HepG2 (cell line): ENCODE data around the gene TMEM141. TPM values are rescaled to one million over a fixed set of nuclear protein-coding genes. Genes with fewer than 3 reads are reported as not detected.

Experiments
- ATAC-seq: fragments of 200-7000 bp; cut with Tn5 transposase; 3 replicates; pipeline ENCODE4 v1.9.1; 2020; ENCODE audit warnings: mild to moderate bottlenecking, moderate library complexity
- BruUV-seq: library from RNA; stranded (reverse); fragments of 400-500 nt; replicated peaks from 2 replicates; lab custom pipeline; 2021; lab: Mats Ljungman, UMichigan
- CTCF ChIA-PET: fragments of 300-600 bp; formaldehyde crosslinking; extraction: SDS; loops from one replicate; lab custom pipeline; 2021; ENCODE audit warnings: low total read pairs, inconsistent platforms, low intra/inter-chr PET ratio; lab: Yijun Ruan, JAX
- POLR2A ChIA-PET: fragments of 350-600 bp; sonication (Branson Sonifier 250); formaldehyde crosslinking; loops from one replicate; lab custom pipeline; 2020; ENCODE audit warnings: antibody characterized with exemption, inconsistent platforms; lab: Yijun Ruan, JAX
- DNase-seq: peaks from one replicate; pipeline ENCODE4 v3.0.0-alpha.2; 2015; ENCODE audit warnings: low spot score
- FAIRE-seq: peaks from 3 replicates; lab custom pipeline; 2011; peaks lifted over from hg19 to GRCh38; lab: Jason Lieb, UNC
- H2AFZ ChIP-seq: one replicate; pipeline ENCODE4 v1.6.1; 2011; ENCODE audit warnings: low read length, inconsistent platforms
- H3K27ac ChIP-seq: fragments of 300-600 bp; 3 replicates; pipeline ENCODE4 v1.8.0; 2011; ENCODE audit warnings: mixed run types, mild to moderate bottlenecking, mixed read lengths, low read length, inconsistent platforms; ENCODE audit not compliant: insufficient read depth; ENCODE audit errors: extremely low read length
- H3K27me3 ChIP-seq, 2 experiments: fragments of 200-600 bp in 1 of 2; 2 replicates in 1 of 2; 3 replicates in 1 of 2; pipeline versions ENCODE4 v1.6.0 to v1.8.0; 2011; ENCODE audit warnings: low read length in 2 of 2, mild to moderate bottlenecking in 2 of 2, moderate library complexity in 2 of 2, inconsistent platforms in 1 of 2; ENCODE audit not compliant: insufficient read depth in 2 of 2, control insufficient read depth in 1 of 2
- H3K36me3 ChIP-seq, 2 experiments: fragments of 200-600 bp in 1 of 2; replicated peaks in 1 of 2; 2 replicates in 1 of 2; 3 replicates in 1 of 2; pipeline versions ENCODE4 v1.5.1 to v1.8.0; 2011; ENCODE audit warnings: low read length in 2 of 2, inconsistent platforms in 1 of 2; ENCODE audit not compliant: insufficient read depth in 2 of 2, control insufficient read depth in 1 of 2
- H3K4me1 ChIP-seq: 2 replicates; pipeline ENCODE4 v1.5.1; 2012; ENCODE audit warnings: low read length, inconsistent platforms; ENCODE audit not compliant: insufficient read depth
- H3K4me2 ChIP-seq: 2 replicates; pipeline ENCODE4 v1.6.0; 2011; ENCODE audit warnings: low read depth, low read length, inconsistent platforms
- H3K4me3 ChIP-seq, 3 experiments: fragments of 200-600 bp in 1 of 3; sonication (generic), shearing (Covaris generic) in 1 of 3; replicated peaks in 1 of 3; 2 replicates each; pipeline ENCODE4 v1.5.1; 2011 to 2016; ENCODE audit warnings: low read length in 3 of 3, inconsistent platforms in 2 of 3, low read depth in 2 of 3, mild to moderate bottlenecking in 2 of 3, control low read depth in 1 of 3, mixed read lengths in 1 of 3; ENCODE audit not compliant: insufficient read depth in 1 of 3
- H3K79me2 ChIP-seq: one replicate; pipeline ENCODE4 v1.6.1; 2011; ENCODE audit warnings: low read length, inconsistent platforms; ENCODE audit not compliant: insufficient read depth
- H3K9ac ChIP-seq: 2 replicates; pipeline ENCODE4 v1.6.0; 2011; ENCODE audit warnings: mild to moderate bottlenecking, low read depth, low read length, inconsistent platforms; ENCODE audit not compliant: insufficient read depth
- H3K9me3 ChIP-seq: 2 replicates; pipeline ENCODE4 v1.5.1; 2012; ENCODE audit warnings: mild to moderate bottlenecking, low read length
- H4K20me1 ChIP-seq: 2 replicates; pipeline ENCODE4 v1.6.0; 2011; ENCODE audit warnings: inconsistent platforms, mild to moderate bottlenecking, low read length, moderate library complexity; ENCODE audit not compliant: insufficient read depth
- CTCF ChIP-seq: sonication (generic); formaldehyde crosslinking; IDR thresholded peaks from 2 replicates; pipeline ENCODE4 v1.5.0; 2020; ENCODE audit warnings: mild to moderate bottlenecking, missing genetic modification reagents, moderate library complexity
- E2F5 ChIP-seq: sonication (generic); formaldehyde crosslinking; conservative IDR thresholded peaks from 2 replicates; pipeline ENCODE4 v1.4.0; 2020; ENCODE audit warnings: missing genetic modification reagents
- GLMP ChIP-seq: sonication (generic); formaldehyde crosslinking; IDR thresholded peaks from 2 replicates; pipeline ENCODE4 v1.9.0; 2021; ENCODE audit warnings: missing genetic modification reagents, mild to moderate bottlenecking, borderline replicate concordance
- LCORL ChIP-seq, 2 experiments: fragments of 450-650 bp in 1 of 2; sonication (generic) in 1 of 2; formaldehyde crosslinking in 1 of 2; IDR thresholded peaks; 2 replicates each; pipeline versions ENCODE4 v1.5.0 to v1.6.1; 2017 to 2020; ENCODE audit warnings: antibody characterized with exemption in 1 of 2, missing genetic modification reagents in 1 of 2
- RAD21 ChIP-seq: fragments of 450-650 bp; formaldehyde crosslinking; IDR thresholded peaks from 2 replicates; pipeline ENCODE4 v1.5.0; 2020; ENCODE audit warnings: mild to moderate bottlenecking
- SMC3 ChIP-seq: IDR thresholded peaks from 2 replicates; pipeline ENCODE4 v1.6.1; 2011; ENCODE audit warnings: low read length, improper control_type of control experiment
- STAG1 ChIP-seq: sonication (generic); formaldehyde crosslinking; IDR thresholded peaks from 2 replicates; pipeline ENCODE4 v1.4.0; 2020; ENCODE audit warnings: missing genetic modification reagents
- ZNF414 ChIP-seq: sonication (generic); formaldehyde crosslinking; IDR thresholded peaks from 2 replicates; pipeline ENCODE4 v1.5.0; 2020; ENCODE audit warnings: missing genetic modification reagents
- ZNF747 ChIP-seq: sonication (generic); formaldehyde crosslinking; IDR thresholded peaks from 2 replicates; pipeline ENCODE4 v1.8.1; 2023; ENCODE audit warnings: missing genetic modification reagents, mild to moderate bottlenecking, borderline replicate concordance
- WGBS: methylation state at CpG from one replicate; pipeline ENCODE4 v1.1.6; 2017; ENCODE audit warnings: low lambda C conversion rate; 5-methylcytosine and 5-hydroxymethylcytosine counted together
- in situ Hi-C: cut with HindIII; loops from 2 replicates; pipeline ENCODE4 v1.10.0; 2017; ENCODE audit warnings: low pct_unique_long_range_greater_than_20kb; ENCODE audit not compliant: extremely low pct_ligation_motif_present
- intact Hi-C: fragments of 100-400 bp; cut with micrococcal nuclease; formaldehyde crosslinking; loops from one replicate; pipeline ENCODE4 v1.10.0; 2022; ENCODE audit not compliant: unreplicated experiment
- polyA plus RNA-seq, 8 experiments: library from polyadenylated mRNA; depleted of rRNA in 3 of 8; stranded (reverse) in 7 of 8; unstranded in 1 of 8; fragments of >200 nt; fragmentation: Illumina TruSeq in 4 of 8; extraction: Trizol in 4 of 8; gene quantifications; 2 replicates each; pipeline versions ENCODE4 v1.2.1 to v1.2.3, GENCODE V29; 2011 to 2016; ENCODE audit warnings: low read depth in 4 of 8, missing spikeins in 1 of 8, mixed read lengths in 1 of 8; ENCODE audit not compliant: insufficient read depth in 1 of 8
- total RNA-seq, 5 experiments: library from RNA; depleted of rRNA; stranded (reverse); fragments of >200 nt; fragmentation: Illumina TruSeq; extraction: Trizol; gene quantifications; 2 replicates each; pipeline ENCODE4 v1.2.3, GENCODE V29; 2016; ENCODE audit warnings: low read depth in 1 of 5
- TF ChIP-seq, protein P1 (sequence below): sonication (generic); formaldehyde crosslinking; IDR thresholded peaks from 2 replicates; pipeline ENCODE4 v1.8.1; 2023; ENCODE audit warnings: missing genetic modification reagents, inconsistent platforms, borderline replicate concordance

The TMEM141 gene
- total and polyA plus RNA-seq, 2 of the 13 experiments (the other 11 are each of a cell fraction or from before 2014, with no cell fraction given): 81.0 to 202 TPM

- H3K36me3 ChIP-seq: no peaks in the 10 kb centered on the region
- H3K9me3 ChIP-seq: no peaks in the 10 kb centered on the region
- in situ Hi-C loops: no loop called here
- WGBS: 41% methylated on average over 9 of the region's 9 CpGs
- H3K4me2 ChIP-seq: peak overlapping the region; percentile 46
- H3K27me3 ChIP-seq: no peaks in the 10 kb centered on the region
- ChIA-PET POLR2A (interaction anchor here (1.6 kb wide), 1 partner anchor 15 kb away, joined by 8 read pairs; no protein-coding TSS in a partner anchor), CTCF (interaction anchor here (0.7 to 1.4 kb wide), 3 partner anchors 15 to 24 kb away, joined by 3 to 7 read pairs (median 3); no protein-coding TSS in a partner anchor)
- H3K4me1 ChIP-seq: peaks cover 83% of the 10 kb centered on the region
- no peak overlapping the region for H3K4me3 ChIP-seq
- no peak overlapping the region for H2AFZ ChIP-seq
- DNase-seq: no peak
- H3K27ac ChIP-seq: peak overlapping the region; percentile 64
- no peaks in the 10 kb centered on the region for H4K20me1 ChIP-seq
- no peak for FAIRE-seq
- H3K79me2 ChIP-seq: no peaks in the 10 kb centered on the region
- intact Hi-C loops: loop anchor here (1.0 to 10.0 kb wide), 2 partner anchors 26 to 100 kb away; partner anchors contain the start of genes LCN8 and TRAF2
- TF ChIP-seq E2F5 (CRISPR knock-in tag): no peak
- TF ChIP-seq ZNF747: no peak
- no peak for TF ChIP-seq GLMP (CRISPR knock-in tag)
- TF ChIP-seq, protein P1, sequence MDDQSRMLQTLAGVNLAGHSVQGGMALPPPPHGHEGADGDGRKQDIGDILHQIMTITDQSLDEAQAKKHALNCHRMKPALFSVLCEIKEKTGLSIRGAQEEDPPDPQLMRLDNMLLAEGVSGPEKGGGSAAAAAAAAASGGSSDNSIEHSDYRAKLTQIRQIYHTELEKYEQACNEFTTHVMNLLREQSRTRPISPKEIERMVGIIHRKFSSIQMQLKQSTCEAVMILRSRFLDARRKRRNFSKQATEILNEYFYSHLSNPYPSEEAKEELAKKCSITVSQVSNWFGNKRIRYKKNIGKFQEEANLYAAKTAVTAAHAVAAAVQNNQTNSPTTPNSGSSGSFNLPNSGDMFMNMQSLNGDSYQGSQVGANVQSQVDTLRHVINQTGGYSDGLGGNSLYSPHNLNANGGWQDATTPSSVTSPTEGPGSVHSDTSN (CRISPR knock-in tag): no peak
- TF ChIP-seq SMC3: peak; percentile 16; the same call in 1 of the 2 replicates
- 0 out of 2 replicates have a peak, but pooled peaks have one; percentile 34 for TF ChIP-seq ZNF414
- TF ChIP-seq STAG1 (CRISPR knock-in tag): peak; percentile 46
- TF ChIP-seq RAD21: 0 out of 2 replicates have a peak, but pooled peaks have one; percentile 33
- no peak for TF ChIP-seq LCORL (IDR thresholded peaks at IDR 0.05)
- 0 out of 2 replicates have a peak, but pooled peaks have one; percentile 20 for TF ChIP-seq LCORL (CRISPR knock-in tag; IDR thresholded peaks at IDR 0.05)
- TF ChIP-seq CTCF (CRISPR knock-in tag): peak; percentile 53
- no peak for ATAC-seq
- H3K9ac ChIP-seq: no peak overlapping the region
- BruUV-seq: no TSS peak
These were observed 6.7 kb upstream of the TMEM141 start for GRCh38 chr9:136784249-136784996.
